Coronary artery (tissue), 2 donors: Measurements from ENCODE around the gene TMC2.

ENCODE experiments used
- DNase-seq: peaks from one replicate; pipeline ENCODE4 v3.0.0-alpha.2; 2017; ENCODE audit warnings: low spot score
- H3K27ac ChIP-seq, 2 donors: fragments of 200-600 bp; sonication (generic); one replicate each; pipeline ENCODE4 v1.5.1; 2016 to 2019
- H3K4me3 ChIP-seq: fragments of 200-600 bp; sonication (generic); 2 replicates; pipeline ENCODE4 v1.5.1; 2016; ENCODE audit warnings: mild to moderate bottlenecking, moderate library complexity
- TF ChIP-seq, protein P1 (sequence below): fragments of 200-600 bp; sonication (generic); IDR thresholded peaks from one replicate; pipeline ENCODE4 v1.5.1; 2019; ENCODE audit warnings: antibody characterized with exemption

TMC2 gene

DNA sequence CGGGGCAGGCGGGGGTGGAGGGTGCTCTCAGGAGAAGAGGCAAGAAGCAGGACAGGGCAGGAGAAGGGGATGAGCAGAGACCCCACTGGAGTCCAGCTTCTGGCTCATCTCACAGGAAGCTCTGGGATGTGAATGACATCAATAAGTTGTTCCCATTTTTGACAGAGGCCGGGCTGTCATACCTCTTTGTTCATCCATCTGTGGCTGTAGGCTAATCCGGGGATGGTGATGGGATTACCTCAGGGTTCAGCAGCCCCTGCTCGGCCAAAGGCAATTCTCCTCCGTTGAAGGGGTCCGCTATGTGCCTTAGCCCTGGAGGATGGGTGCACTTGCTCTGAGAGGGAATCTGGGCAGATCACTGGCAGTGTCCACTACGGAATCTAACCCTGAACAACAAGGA, 3.3 kb upstream of the TMC2 start:
- Histone ChIP-seq H3K27ac (no peak overlapping the region), H3K4me3 (no peak overlapping the region)
- TF ChIP-seq, protein P1, sequence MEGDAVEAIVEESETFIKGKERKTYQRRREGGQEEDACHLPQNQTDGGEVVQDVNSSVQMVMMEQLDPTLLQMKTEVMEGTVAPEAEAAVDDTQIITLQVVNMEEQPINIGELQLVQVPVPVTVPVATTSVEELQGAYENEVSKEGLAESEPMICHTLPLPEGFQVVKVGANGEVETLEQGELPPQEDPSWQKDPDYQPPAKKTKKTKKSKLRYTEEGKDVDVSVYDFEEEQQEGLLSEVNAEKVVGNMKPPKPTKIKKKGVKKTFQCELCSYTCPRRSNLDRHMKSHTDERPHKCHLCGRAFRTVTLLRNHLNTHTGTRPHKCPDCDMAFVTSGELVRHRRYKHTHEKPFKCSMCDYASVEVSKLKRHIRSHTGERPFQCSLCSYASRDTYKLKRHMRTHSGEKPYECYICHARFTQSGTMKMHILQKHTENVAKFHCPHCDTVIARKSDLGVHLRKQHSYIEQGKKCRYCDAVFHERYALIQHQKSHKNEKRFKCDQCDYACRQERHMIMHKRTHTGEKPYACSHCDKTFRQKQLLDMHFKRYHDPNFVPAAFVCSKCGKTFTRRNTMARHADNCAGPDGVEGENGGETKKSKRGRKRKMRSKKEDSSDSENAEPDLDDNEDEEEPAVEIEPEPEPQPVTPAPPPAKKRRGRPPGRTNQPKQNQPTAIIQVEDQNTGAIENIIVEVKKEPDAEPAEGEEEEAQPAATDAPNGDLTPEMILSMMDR, result no peak
- DNase-seq, result no peak

DNA sequence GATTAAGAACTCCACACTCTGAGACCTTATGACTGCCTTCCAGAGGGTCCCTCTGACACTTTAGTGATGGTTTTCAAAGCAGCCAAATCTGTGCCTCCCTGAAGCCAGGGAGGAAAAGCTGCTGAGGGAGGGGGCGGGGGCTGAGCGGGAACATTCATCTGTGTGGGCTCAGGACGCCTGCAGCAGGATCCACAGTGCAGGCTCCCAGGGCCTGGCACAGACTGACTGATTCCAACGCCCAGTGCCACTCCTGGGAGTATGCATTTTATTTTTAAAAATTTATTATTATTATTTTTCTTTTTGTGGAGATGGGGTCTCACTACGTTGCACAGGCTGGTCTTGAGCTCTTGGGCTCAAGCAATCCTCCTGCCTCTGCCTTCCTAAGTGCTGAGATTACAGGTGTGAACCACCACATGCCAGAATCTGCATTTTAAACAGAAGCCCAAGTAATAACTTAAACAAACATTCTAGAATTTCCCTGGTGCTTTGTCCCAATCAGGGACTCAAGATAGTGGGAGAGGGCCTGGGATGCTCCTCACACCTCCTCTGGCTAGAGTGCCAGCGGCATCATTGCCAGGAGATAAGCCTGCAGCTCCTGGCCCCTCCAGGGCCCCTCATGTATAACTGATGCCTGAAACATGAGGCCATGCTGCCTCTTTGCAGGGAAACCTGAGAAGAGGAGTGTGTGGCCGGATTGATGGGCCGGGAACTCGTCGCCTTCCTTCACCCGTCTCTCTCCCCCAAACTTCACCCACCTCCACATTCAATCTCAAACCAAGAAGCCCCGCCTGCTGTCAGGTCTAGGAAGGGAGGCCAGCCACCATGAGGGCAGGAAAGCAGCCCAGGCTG, 438 bp upstream of the TMC2 start:
- Histone ChIP-seq H3K4me3 (no peak overlapping the region), H3K27ac (no peak overlapping the region)
- TF ChIP-seq, protein P1, result no peak
- DNase-seq, result no peak

- no peak overlapping the region for H3K4me3 ChIP-seq
- TF ChIP-seq, protein P1, result no peak
- no peak overlapping the region for H3K27ac ChIP-seq
- no peak for DNase-seq
Observed at GRCh38 chr20:2537101-2537500, 728 bp downstream of the TMC2 start.

DNA sequence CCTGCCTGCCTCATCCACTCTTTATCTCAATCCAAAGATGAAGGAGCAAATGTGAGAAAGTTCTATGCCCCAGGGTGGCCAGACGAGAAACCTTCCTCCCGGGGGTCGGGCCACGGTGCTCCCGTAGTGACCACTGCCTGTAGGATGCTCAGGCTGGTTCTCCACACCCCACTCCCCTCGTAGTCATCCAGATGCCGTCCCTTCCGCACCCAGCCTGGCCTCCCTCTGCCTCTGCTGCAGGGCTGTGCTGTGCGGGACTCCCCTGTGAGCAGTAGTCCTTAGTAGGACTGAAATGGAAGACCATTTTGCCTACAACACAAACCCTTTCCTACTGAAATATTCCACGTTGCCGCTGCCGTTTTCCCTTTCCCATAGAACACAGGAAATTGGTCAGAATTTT, 2.0 kb downstream of the TMC2 start:
- no peak overlapping the region for H3K4me3 ChIP-seq
- no peak for DNase-seq
- H3K27ac ChIP-seq, result no peak overlapping the region
- TF ChIP-seq, protein P1, result no peak

GRCh38 chr20:2538931-2539720, 2.8 kb downstream of the TMC2 start:
- H3K27ac ChIP-seq, result no peak overlapping the region
- DNase-seq, result no peak
- no peak overlapping the region for H3K4me3 ChIP-seq
- TF ChIP-seq, protein P1, result no peak

DNA sequence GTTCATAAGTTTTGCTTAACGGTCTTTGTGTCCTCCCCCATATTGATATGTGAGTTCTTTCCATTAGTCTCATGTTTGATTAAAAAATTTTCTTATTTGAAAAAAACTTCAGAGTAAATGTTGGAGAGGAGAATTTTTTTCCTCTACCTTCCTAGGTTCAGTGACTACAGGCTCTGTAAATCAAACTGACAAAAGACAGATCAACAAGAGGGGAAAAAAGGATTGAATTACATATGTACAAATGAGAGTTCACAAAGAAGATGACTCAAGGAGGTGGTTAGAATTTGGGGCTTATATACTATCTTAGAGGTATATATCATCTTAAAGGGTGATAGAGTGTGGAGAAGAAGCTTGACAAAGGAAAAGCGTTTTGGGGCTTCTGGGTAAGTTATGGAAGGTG, 5.6 kb downstream of the TMC2 start:
- Histone ChIP-seq H3K27ac (no peak overlapping the region), H3K4me3 (no peak overlapping the region)
- TF ChIP-seq, protein P1, result no peak
- no peak for DNase-seq
